GM21360 (cell line): ENCODE results near the gene MORN2.
"Not testable (repeated sequence)": the region's sequence is repeated elsewhere in the genome, so short reads cannot be mapped to it uniquely, and the experiment has no call there.

ENCODE experiments used
- ATAC-seq: cut with Tn5 transposase; IDR thresholded peaks from one replicate; pipeline ENCODE4 v1.9.1; 2021; ENCODE audit warnings: mild to moderate bottlenecking, moderate library complexity; ENCODE audit not compliant: unreplicated experiment

MORN2 gene

DNA sequence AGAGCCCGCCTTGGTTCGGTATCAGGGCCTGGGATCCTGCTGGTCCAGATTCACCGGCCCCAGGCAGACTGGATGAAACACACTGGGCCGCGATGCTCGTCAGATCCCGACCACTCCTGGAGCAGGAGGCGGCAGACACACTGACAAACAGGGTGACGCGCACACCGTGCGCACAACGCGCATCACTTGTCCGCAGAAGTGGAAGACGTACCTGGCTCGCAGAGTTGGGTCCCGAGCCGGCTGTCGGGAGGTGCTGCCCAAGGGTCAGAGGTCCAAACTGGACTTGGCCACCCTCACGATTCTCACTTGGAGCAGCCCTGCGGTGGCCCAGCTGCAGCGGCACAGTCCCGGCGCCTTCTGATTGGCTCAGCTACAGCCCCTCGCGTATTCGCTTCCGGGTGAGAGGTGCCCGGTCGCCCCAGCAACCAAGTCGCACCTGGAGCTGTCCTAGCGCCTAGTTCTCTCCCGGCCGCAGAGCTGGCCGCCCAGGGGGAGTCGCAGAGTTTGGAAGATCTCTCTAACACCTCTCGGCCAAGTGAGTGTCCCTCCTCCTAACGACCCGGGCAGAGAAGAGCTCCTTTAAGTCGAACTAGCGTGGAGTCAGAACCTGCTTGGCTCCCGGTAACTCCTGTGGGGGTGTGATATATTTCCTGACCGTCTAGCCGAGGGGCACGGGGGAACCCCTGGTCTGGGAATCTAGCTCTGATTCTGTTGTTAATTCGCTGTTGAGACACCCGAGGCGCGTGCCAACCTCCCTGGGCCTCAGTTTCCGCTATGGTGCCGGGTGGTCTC is at the start of gene MORN2, which contains the start of gene DHX57:
Gene MORN2, plus strand, starts transcription at position 401 of the 792 bp plus-strand sequence.
Gene DHX57, minus strand, starts transcription at position 359 of the 792 bp plus-strand sequence. CDS start 7,529 bp downstream, outside the sequence.
- ATAC-seq = peak; percentile 99

DNA sequence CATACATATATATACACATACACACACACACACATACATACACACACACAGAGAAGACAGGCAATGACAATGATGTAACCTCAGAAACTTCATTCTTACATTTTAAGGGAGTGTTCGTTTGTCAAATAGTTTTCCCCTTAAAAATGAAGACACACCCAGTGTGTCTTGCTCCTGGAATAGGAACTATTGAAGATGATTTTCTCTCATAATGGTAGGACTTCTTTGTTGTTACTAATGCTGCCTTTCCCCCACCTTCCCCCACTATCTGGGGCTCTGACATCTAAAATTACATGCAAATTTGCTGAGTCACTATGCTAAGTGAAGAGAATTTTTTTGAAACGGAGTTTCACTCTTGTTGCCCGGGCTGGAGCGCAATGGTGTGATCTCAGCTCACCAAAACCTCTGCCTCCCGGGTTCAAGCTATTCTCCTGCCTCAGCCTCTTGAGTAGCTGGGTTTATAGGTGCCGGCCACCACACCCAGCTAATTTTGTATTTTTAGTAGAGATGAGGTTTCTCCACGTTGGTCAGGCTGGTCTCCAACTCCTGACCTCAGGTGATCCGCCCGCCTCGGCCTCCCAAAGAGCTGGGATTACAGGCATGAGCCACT is 48.1 kb upstream of the MORN2 start:
- ATAC-seq = not testable (repeated sequence)

- no peak for ATAC-seq
Observed at GRCh38 chr2:38828460-38828859, 47.3 kb upstream of the MORN2 start.

DNA sequence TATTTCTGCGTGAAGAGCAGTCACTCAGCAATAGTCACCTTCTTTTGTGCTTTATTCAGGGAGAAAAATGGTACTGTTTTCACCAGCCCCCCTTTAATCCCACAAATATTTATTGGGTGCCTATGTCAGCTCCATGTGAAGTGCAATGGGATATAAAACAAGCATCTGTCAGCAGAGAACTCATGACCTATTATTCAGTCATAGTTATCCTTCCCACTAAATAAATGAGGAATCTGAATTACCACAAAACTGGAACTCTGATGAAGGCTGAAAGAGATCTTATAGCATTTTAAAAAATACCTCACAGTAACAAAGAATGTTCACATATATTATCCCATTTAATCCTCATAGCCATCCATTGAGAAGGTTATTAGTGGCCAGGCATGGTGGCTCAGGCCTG is 45.8 kb upstream of the MORN2 start:
- no peak for ATAC-seq

- ATAC-seq = no peak
Observed at GRCh38 chr2:38830526-38831159, 45.1 kb upstream of the MORN2 start.

- ATAC-seq = no peak
Observed at GRCh38 chr2:38835015-38835601, 40.7 kb upstream of the MORN2 start.

DNA sequence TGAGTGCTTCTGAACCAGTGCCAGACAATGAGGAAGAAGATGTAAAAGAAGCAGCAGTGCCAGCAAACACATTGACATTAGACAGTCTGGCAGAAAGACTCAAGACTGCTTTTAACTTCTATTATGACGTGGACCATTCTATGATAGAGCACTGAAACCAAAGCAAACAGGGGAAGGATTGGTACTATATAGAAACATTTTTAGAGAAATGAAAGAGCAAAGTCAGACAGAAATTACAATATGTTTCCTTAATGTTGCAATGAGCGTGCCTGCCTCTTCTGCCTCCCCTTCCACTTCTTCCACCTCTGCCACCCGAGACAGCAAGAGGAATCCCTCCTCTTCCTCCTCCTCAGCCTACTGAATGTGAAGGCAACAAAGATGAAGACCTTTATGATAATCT is 39.8 kb upstream of the MORN2 start:
- ATAC-seq = peak; percentile 96

DNA sequence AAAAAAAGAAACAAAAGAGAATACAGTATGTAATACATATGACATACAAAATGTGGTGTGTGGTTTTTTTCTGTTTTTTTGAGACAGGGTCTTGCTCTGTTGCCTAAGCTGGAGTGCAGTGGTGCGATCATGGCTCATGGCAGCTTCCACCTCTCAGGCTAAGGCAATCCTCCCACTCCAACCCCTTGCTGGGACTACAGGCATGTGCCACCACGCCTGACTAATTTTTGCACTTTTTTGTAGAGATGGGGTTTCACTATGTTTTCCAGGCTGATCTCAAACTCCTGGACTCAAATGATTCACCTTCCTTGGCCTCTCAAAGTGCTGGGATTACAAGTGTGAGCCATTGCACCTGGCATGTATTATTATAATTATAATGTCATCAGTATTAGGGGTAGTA is 39.0 kb upstream of the MORN2 start:
- peak; percentile 31 for ATAC-seq

DNA sequence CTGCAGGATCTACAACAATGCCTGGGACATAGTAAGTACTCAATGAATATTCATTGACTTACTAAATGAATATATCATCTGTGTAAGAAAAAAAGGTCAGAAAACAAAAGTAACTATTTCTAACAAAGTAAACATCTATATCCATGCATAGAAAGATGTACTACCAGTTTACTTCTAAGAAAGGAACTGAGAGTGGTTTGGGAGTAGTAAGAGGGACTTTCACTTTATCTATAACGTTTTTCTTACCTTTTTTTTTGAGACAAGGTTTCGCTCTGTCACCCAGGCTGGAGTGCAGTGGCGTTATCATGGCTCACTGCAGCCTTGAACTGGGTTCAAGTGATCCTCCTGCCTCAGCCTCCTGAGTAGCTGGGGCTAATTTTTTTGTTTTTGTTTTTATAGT is 25.7 kb upstream of the MORN2 start:
- ATAC-seq = peak; percentile 91

GRCh38 chr2:38856165-38856564 is 19.6 kb upstream of the MORN2 start:
- ATAC-seq = no peak

DNA sequence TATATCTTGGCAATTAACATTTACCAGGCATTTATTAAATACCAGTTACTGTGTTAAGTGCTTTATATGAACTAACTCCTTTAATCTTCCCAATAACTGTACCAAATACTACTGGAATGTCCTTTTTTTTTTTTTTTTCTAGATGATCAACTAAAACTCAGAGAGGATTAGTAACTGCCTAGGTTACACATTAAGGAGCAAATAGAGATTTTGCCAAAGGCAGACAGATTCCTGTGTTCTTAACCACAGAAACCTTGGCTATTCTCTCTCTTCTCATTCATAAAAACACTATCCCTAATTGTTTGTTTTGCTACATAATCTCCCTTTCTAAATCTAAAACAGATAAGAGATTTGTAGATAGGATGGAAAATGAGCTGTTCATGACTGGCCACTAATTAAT is 13.3 kb upstream of the MORN2 start:
- ATAC-seq = no peak

GRCh38 chr2:38863061-38863695 is 12.6 kb upstream of the MORN2 start:
- no peak for ATAC-seq

DNA sequence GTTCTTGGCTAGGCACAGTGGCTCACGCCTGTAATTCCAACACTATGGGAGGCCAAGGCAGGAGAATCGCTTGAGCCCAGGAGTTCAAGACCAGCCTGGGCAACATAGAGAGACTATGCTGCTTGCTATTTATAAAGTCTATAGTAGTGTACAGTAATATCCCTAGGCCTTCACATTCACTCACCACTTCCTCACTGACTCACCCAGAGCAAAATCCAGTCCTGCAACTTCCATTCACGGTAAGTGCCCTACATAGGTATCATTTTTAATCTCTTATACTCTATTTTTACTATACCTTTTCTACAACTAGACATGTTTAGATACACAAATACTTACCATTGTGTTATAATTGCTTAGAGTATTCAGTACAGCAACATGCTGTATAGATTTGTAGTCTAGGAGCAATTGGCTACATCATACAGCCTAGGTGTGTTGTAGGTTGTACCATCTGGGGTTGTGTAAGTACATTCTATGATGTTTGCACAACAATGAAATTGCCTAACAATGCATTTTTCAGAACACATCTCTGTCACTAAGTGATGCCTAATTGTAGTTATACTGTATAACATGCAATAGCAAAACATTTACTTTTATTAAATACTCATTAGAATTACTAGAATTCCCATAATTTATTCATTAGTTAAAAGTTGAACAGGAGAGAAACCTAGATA is 8.9 kb upstream of the MORN2 start:
- ATAC-seq = no peak

GRCh38 chr2:38871432-38871831 is 4.3 kb upstream of the MORN2 start:
- no peak for ATAC-seq

GRCh38 chr2:38873763-38874162 is 2.0 kb upstream of the MORN2 start:
- no peak for ATAC-seq

DNA sequence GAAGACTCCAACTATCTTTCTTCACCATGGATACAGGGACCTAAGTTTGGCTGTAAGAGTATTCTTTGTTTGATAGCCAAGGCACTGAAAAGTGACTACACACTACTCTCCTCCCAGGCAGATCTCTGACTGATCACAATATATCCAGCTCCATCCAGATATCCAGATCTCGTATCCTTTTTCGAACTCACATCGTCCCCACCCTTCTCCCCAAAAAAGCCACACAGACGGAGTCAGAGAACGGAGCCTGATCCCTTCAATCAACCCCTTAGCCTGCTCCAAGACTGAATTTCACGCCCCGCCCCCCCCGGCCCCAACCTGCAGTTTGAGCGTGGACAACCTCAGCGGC is 575 bp upstream of the MORN2 start:
- no peak for ATAC-seq

DNA sequence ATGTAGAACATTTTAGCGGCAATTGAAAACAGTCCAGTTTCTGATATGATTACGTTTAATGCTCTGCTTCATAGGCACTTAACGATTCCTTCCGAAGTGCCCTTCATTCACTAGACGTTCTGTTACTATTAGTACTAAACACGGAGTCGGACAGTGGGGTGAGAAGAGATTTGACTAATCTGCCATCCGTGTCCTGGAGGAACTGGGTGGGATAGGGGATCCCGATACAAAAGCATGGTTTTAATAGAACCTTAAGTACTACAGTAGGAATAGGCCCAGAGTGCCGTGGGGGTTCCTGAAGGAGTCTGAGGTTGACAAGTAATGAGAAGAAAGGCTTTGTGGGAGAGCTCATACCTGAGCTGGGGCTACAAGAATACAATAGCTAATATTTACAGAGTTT is 631 bp downstream of the MORN2 start:
- ATAC-seq = no peak

DNA sequence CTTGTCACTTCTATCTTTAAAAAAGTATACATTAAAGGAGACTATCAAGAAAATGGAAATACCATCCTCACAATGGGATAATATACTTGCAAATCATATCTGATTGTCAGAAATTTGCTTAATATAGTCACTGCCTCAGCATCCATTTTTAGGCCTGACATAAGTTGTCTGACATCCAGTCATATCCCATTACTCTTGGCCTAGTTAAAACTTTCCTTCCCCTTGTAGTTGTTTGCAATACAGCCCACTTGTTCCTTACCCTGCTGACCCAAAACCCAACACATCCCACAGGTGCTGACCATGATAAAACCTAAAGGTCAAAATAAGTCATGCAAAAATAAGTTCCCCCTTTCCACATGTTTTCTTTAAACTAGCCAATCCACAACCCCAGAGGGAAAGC is 10.3 kb downstream of the MORN2 start:
- ATAC-seq = no peak

GRCh38 chr2:38887347-38887746 is 11.6 kb downstream of the MORN2 start:
- no peak for ATAC-seq

DNA sequence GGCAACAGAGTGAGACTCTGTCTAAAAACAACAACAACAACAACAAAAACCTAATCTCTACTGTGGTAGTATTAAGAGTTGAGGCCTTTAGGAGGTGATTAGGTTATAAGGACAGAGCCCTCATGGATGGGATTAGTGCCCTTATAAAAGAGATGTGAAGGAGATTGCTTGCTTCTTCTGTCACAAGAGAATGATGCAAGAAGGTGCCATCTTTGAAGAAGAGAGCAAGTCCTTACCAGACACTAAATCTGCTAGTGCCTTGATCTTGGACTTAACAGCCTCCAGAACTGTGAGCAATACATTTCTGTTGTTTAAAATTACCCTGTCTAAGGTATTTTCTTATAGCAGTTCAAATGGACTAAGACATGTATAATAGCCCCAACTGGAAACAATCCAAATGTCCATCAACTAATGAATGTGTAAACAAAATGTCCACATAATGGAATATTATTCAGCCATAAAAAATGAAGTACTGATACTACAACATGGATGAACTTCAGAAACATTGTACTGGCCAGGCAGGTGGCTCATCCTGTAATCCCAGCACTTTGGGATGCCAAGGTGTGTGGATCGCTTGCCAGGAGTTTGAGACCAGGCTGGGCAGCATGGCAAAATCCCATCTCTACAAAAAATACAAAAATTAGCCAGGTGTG is 12.3 kb downstream of the MORN2 start:
- ATAC-seq = no peak
